ENCODE results near the gene AQP1.

The AQP1 gene

DNA sequence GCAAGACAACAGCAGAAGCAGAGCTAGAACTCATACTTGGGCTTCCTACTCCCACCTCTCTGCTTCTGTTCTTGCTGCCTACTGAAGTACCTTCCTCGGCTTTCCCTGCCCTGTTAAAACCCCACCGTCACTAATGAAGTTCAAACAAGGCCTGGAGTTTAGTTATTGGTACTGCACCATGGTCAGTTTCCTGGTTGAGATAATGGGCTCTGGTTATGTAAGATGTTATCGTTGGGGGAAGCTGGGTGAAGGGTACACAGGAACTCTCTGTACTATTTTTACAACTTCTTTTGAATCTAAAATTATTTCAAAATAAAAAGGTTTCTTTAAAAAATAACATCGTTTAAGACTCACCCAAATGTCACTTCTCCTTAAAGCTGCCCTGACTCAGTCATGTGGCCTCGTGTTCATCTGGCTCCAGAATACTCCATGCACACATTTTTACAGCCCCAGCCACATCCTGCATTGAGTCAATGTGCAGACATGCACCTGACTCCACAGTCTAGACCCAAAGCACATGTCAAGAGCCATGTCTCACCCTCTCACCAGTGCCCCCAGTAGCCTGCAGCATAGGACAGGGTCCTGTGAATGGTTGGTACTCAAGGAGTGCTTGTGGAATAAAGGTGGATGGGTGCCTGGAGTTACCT lies 36.9 kb upstream of the AQP1 start:
- no peak overlapping the region for H3K4me3 ChIP-seq (ENCODE audit: low read depth, low read length)
- DNase-seq (ENCODE audit: low read depth) = no peak
- no peak for TF ChIP-seq CTCF (conservative IDR thresholded peaks at IDR 0.05; ENCODE audit: low read depth, low read length)

DNA sequence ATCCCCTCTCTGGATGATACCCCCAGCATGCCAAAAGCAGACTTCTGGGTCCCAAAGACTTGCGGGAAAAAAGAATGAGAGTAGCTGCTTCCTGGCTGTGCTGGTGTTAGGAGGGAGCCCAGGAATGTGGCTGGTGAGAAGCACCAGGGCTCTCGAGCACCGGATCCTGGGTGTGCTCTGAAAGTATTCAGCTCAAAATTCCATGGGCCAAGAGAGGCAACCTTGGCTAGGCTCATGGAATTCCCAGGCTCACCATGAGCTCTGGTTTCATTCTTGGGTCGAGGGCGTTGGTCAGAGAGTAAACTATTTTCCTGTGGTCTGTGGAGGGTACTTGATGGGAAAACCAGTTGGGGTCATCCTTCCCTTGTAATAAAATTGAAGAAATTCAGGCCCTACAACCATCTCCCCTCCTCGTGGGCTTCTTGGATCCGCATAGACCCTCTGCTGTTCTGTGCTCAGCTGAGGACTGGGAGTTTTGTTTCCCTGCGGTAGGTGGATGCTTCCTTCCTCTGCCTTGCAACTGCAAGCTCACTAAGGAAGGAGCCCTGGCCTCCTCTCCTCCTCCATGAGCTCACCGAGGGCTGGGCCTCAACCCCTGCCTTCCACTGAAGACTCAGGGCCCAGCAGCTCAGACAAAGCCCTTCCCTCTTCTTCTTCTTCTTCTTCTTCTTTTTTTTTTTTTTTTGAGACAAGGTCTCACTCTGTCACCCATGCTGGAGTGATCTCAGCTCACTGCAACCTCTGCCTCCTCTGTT lies 34.5 kb upstream of the AQP1 start:
- DNase-seq (ENCODE audit: low read depth) = no peak
- no peak overlapping the region for H3K4me3 ChIP-seq (ENCODE audit: low read depth, low read length)
- no peak for TF ChIP-seq CTCF (conservative IDR thresholded peaks at IDR 0.05; ENCODE audit: low read depth, low read length)

DNA sequence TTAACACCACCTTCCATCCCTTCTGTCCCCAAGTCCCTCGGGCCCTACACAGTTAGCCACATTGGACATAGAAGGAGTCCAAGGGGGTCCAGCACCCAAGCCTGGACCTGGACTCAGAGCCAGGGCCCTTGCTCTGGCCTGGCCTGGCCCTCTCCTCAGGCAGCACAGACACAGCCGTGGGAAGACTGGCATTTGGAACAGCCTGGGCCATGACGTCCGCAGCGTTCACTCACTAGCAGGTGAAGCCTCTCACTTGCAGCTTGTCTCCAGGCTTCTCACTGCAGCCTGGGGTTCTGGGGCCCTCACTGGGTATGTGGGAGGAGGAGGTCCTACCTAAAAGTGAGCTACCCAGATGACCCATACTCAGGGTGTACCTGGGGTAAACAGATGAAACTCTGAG lies 33.7 kb upstream of the AQP1 start:
- TF ChIP-seq CTCF (conservative IDR thresholded peaks at IDR 0.05; ENCODE audit: low read depth, low read length) = no peak
- DNase-seq (ENCODE audit: low read depth) = no peak
- H3K4me3 ChIP-seq (ENCODE audit: low read depth, low read length) = no peak overlapping the region

DNA sequence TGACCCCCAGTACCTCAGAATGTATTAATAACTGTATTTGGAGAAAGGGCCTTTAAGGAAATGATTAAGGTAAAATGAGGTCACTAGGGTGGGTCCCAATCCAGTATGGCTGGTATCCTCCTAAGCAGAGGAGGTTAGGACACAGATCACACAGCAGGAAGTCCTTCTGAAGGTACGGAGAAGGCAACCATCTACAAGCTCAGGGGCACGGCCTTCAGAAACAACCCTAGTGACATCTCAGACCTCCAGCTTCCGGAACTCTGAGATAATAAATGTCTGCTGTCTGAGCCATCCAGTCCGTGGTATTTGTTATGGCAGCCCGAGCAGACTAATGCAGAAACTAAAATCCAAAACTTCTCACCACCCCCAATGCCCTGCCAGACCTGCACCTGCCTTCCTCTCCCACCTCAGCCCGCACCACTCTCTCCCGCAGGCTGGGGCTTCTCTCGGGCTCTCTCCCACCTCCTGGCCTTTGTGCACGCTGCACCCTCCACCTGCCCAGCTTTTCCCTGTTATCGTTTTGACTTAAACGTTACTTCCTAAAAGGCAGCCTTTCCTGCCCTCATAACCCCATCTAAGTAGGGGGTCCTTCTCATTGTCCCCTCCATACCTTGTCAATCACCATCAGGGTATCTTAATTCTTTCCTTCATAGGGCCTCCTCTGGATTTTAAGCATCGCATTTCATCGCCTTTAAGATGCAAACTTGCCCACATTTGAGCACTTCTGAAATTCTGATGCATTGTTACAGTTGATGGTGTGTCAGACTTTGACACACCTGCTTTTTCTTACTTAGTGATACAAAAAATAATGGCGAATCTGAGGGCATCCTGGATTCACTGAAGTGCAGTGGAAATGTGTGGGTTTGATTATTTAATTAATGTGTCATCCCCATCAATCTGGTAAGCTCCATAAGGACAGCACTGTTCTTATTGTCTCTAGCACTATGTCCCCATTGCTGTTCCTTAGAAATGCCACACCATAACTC lies 32.2 kb upstream of the AQP1 start:
- H3K4me3 ChIP-seq (ENCODE audit: low read depth, low read length) = no peak overlapping the region
- DNase-seq (ENCODE audit: low read depth) = no peak

GRCh38 chr7:30880125-30880720 lies 31.4 kb upstream of the AQP1 start:
- no peak for DNase-seq (ENCODE audit: low read depth)
- H3K4me3 ChIP-seq (ENCODE audit: low read depth, low read length) = no peak overlapping the region
- no peak for TF ChIP-seq CTCF (conservative IDR thresholded peaks at IDR 0.05; ENCODE audit: low read depth, low read length)

More for the DNA sequence above, 32.2 kb upstream of the AQP1 start:
- TF ChIP-seq CTCF (conservative IDR thresholded peaks at IDR 0.05; ENCODE audit: low read depth, low read length) = no peak

DNA sequence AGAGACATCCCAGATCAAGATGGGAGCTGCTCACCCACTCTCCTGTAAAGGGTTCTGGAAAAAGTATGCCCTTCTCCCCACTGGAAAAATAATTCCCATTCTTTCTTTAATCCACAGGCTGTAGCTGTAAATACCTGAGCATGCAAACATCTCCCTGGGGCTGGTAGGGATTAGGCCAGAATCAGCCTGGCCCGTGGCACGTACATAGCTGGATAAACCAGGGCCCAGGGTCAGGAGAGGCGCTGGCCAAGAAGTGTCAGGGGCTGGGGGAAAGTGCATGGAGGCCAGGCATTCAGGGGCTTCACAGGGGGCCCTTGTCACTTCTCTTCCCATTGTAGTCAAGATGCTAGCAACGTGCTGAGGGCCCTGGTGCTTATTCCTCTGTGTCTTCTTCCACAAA lies 30.7 kb upstream of the AQP1 start:
- no peak for DNase-seq (ENCODE audit: low read depth)
- no peak for TF ChIP-seq CTCF (conservative IDR thresholded peaks at IDR 0.05; ENCODE audit: low read depth, low read length)
- no peak overlapping the region for H3K4me3 ChIP-seq (ENCODE audit: low read depth, low read length)
